H1 (cell line): Measurements from ENCODE around the gene MYO16. TPM values are rescaled to one million over a fixed set of nuclear protein-coding genes. Genes with fewer than 3 reads are reported as not detected.

ENCODE experiments used
- BRCA1 ChIP-seq: IDR thresholded peaks from 2 replicates; pipeline ENCODE4 v1.6.1; 2012; ENCODE audit warnings: low read depth, low read length, improper control_type of control experiment
- CHD1 ChIP-seq: IDR thresholded peaks from 2 replicates; pipeline ENCODE4 v1.6.1; 2012; ENCODE audit warnings: low read depth, low read length, improper control_type of control experiment
- CTBP2 ChIP-seq: IDR thresholded peaks from 2 replicates; pipeline ENCODE4 v1.7.0; 2011; ENCODE audit warnings: borderline replicate concordance, mild to moderate bottlenecking, moderate library complexity, mixed read lengths, low read length; ENCODE audit not compliant: insufficient read depth, insufficient read length
- HDAC6 ChIP-seq: IDR thresholded peaks from one replicate; pipeline ENCODE4 v1.7.1; 2012; ENCODE audit warnings: low read depth, mild to moderate bottlenecking, inconsistent platforms, low read length, moderate library complexity
- MAFK ChIP-seq: IDR thresholded peaks from 2 replicates; pipeline ENCODE4 v1.6.1; 2012; ENCODE audit warnings: low read depth, mild to moderate bottlenecking, improper control_type of control experiment, low read length
- POLR2A ChIP-seq, 2 experiments: IDR thresholded peaks; 1 replicate in 1 of 2; 2 replicates in 1 of 2; pipeline ENCODE4 v1.6.1; 2011; ENCODE audit warnings: low read depth in 2 of 2, low read length in 2 of 2, mild to moderate bottlenecking in 2 of 2; ENCODE audit errors: control extremely low read depth in 1 of 2
- SIN3A ChIP-seq, 2 experiments: IDR thresholded peaks in 1 of 2; conservative IDR thresholded peaks in 1 of 2; 2 replicates each; pipeline ENCODE4 v1.6.1; 2011 to 2012; ENCODE audit warnings: low read length in 2 of 2, improper control_type of control experiment in 1 of 2, low read depth in 1 of 2, mild to moderate bottlenecking in 1 of 2
- SRF ChIP-seq: IDR thresholded peaks from 2 replicates; pipeline ENCODE4 v1.6.1; 2011; ENCODE audit warnings: mild to moderate bottlenecking, low read depth, low read length, moderate library complexity
- TAF1 ChIP-seq: IDR thresholded peaks from 2 replicates; pipeline ENCODE4 v1.6.1; 2011; ENCODE audit warnings: mild to moderate bottlenecking, low read depth, low read length
- TEAD4 ChIP-seq: IDR thresholded peaks from 2 replicates; pipeline ENCODE4 v1.6.1; 2012; ENCODE audit warnings: low read depth, low read length, inconsistent platforms, mixed read lengths
- polyA plus RNA-seq, 7 experiments: library from polyadenylated mRNA; depleted of rRNA in 3 of 7; stranded (reverse) in 5 of 7; unstranded in 2 of 7; fragments of >200 nt in 5 of 7; fragments of 200-250 nt in 2 of 7; gene quantifications; 1 replicate in 5 of 7; 2 replicates in 1 of 7; 4 replicates in 1 of 7; pipeline versions ENCODE4 v1.2.1 to v1.2.3, GENCODE V29; 2011 to 2013; ENCODE audit warnings: missing spikeins in 2 of 7, mixed read lengths in 2 of 7
- total RNA-seq: library from RNA; stranded (reverse); fragmentation: NEBNext Ultra II Directional; extraction: Animal tissue kit (Norgen Biotek cat#: 25700); gene quantifications from 2 replicates; pipeline ENCODE4 v1.2.1, GENCODE V29; 2021
- TF ChIP-seq, protein P1 (sequence below): IDR thresholded peaks from 2 replicates; pipeline ENCODE4 v1.6.1; 2011; ENCODE audit warnings: low read depth, mild to moderate bottlenecking, low read length; ENCODE audit not compliant: insufficient read depth

MYO16 gene
- total and polyA plus RNA-seq, 2 of the 8 experiments (the other 6 are each of a cell fraction or from before 2014, with no cell fraction given) = 0.02 to 0.22 TPM

DNA sequence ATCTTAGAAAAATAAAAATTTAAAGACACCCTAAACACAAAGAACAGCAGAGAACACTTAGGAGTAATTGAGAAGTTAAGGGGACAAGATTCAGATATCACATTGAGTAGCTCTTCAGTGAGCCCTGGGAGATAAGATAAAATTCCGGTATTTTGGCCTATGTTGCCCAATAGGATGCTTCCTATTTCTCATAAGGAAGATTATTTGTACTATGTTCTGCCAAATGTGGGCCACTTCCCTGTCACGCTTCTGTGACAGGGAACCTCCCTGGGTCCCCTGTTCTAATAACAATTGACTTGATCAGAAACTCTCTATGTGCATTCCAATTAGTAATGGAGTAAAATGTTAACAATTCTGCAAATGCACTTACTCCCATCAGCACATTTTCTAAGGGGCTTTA lies 310.7 kb downstream of the MYO16 start (continued):
- no peak for TF ChIP-seq CTBP2
- no peak for TF ChIP-seq SRF
- no peak for TF ChIP-seq SIN3A (conservative IDR thresholded peaks at IDR 0.05 in 1 of 2, IDR thresholded peaks at IDR 0.05 in 1 of 2; ENCODE audit: low read depth in 1 of 2, low read length in 2 of 2)
- TF ChIP-seq CHD1 = no peak
- TF ChIP-seq HDAC6 = no peak
- TF ChIP-seq, protein P1, sequence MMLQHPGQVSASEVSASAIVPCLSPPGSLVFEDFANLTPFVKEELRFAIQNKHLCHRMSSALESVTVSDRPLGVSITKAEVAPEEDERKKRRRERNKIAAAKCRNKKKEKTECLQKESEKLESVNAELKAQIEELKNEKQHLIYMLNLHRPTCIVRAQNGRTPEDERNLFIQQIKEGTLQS = no peak
- TF ChIP-seq MAFK = no peak
- no peak for TF ChIP-seq BRCA1
- TF ChIP-seq TEAD4 = no peak
- TF ChIP-seq TAF1 = no peak
- no peak for TF ChIP-seq POLR2A (IDR thresholded peaks at IDR 0.05; ENCODE audit: control extremely low read depth in 1 of 2, low read depth in 2 of 2, low read length in 2 of 2)
